Uterus (tissue), 4 donors: ENCODE measurements around the gene SPATA9. TPM values are rescaled to one million over a fixed set of nuclear protein-coding genes. Genes with fewer than 3 reads are reported as not detected.

Experiments
- DNase-seq, 2 donors: peaks; one replicate each; pipeline ENCODE4 v3.0.0-alpha.2; 2019 to 2020
- H3K27ac ChIP-seq, 2 donors: fragments of 200-600 bp; sonication (generic); 1 replicate in 1 of 2; 2 replicates in 1 of 2; pipeline ENCODE4 v1.5.1; 2016 to 2018
- H3K27me3 ChIP-seq, 2 donors: fragments of 200-600 bp; sonication (generic); one replicate each; pipeline ENCODE4 v1.5.1; 2018 to 2019; ENCODE audit warnings: control low read depth in 1 of 2
- H3K36me3 ChIP-seq, 2 donors: fragments of 200-600 bp; sonication (generic); one replicate each; pipeline ENCODE4 v1.5.1; 2019; ENCODE audit warnings: control low read depth in 1 of 2
- H3K4me1 ChIP-seq, 2 donors: fragments of 200-600 bp; sonication (generic); one replicate each; pipeline ENCODE4 v1.5.1; 2018 to 2019; ENCODE audit warnings: control low read depth in 1 of 2
- H3K4me3 ChIP-seq, 2 donors: fragments of 200-600 bp; sonication (generic); 1 replicate in 1 of 2; 2 replicates in 1 of 2; pipeline ENCODE4 v1.5.1; 2018 to 2019; ENCODE audit warnings: mild to moderate bottlenecking in 1 of 2
- H3K9me3 ChIP-seq, 2 donors: fragments of 200-600 bp; sonication (generic); one replicate each; pipeline ENCODE4 v1.5.1; 2019; ENCODE audit warnings: control low read depth in 1 of 2
- POLR2A ChIP-seq, 2 donors: fragments of 450-650 bp; IDR thresholded peaks; one replicate each; pipeline ENCODE4 v1.6.1; 2016; ENCODE audit warnings: antibody characterized with exemption in 2 of 2, mild to moderate bottlenecking in 1 of 2, moderate library complexity in 1 of 2
- intact Hi-C: fragments of 100-400 bp; cut with DNase I; formaldehyde crosslinking; loops from one replicate; pipeline ENCODE4 v1.15.1; 2023; ENCODE audit warnings: low total_unique reads
- total RNA-seq, 4 donors: library from RNA; depleted of rRNA in 3 of 4; stranded (reverse); fragments of >200 nt in 3 of 4; gene quantifications; one replicate each; pipeline versions ENCODE4 v1.1.0 to v1.2.4, GENCODE V29; 2014 to 2023
- TF ChIP-seq, protein P1 (sequence below), 4 experiments: fragments of 200-600 bp in 2 of 4; fragments of 450-650 bp in 2 of 4; sonication (generic) in 2 of 4; IDR thresholded peaks; one replicate each; pipeline ENCODE4 v1.5.1; 2016 to 2019; ENCODE audit warnings: antibody characterized with exemption in 4 of 4, mild to moderate bottlenecking in 2 of 4, moderate library complexity in 1 of 4
- donor health status: DM: yes; HTN: yes; CAD: no.

SPATA9 gene
- total RNA-seq, 4 donors from 2014 or later: 0.34 to 1.6 TPM; not detected in 2

DNA sequence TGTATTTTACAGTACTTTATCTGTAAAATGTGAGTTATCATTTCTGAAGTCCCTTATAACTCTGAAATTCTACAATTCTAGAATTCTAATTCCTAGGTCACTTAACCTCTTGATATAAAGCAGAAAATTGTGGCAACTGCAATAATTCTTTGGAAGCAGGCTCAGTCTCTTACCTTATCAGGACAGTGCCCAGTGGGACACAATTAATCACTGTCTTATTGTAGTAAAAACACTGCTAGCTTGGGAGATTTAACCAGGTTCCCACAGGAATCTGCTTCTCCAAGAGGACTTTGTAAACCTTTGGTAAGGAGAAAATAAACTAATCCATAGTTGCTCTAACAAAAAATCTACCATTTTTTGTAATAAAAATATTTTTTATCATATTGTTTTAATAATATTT is 18.3 kb upstream of the SPATA9 start:
- Histone ChIP-seq H3K36me3 (no peaks in the 10 kb centered on the region), H3K4me1 (no peaks in the 10 kb centered on the region), H3K9me3 (no peaks in the 10 kb centered on the region), H3K4me3 (no peak overlapping the region), H3K27me3 (no peaks in the 10 kb centered on the region), H3K27ac (no peak overlapping the region)
- TF ChIP-seq, protein P1, sequence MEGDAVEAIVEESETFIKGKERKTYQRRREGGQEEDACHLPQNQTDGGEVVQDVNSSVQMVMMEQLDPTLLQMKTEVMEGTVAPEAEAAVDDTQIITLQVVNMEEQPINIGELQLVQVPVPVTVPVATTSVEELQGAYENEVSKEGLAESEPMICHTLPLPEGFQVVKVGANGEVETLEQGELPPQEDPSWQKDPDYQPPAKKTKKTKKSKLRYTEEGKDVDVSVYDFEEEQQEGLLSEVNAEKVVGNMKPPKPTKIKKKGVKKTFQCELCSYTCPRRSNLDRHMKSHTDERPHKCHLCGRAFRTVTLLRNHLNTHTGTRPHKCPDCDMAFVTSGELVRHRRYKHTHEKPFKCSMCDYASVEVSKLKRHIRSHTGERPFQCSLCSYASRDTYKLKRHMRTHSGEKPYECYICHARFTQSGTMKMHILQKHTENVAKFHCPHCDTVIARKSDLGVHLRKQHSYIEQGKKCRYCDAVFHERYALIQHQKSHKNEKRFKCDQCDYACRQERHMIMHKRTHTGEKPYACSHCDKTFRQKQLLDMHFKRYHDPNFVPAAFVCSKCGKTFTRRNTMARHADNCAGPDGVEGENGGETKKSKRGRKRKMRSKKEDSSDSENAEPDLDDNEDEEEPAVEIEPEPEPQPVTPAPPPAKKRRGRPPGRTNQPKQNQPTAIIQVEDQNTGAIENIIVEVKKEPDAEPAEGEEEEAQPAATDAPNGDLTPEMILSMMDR (IDR thresholded peaks at IDR 0.05): no peak
- TF ChIP-seq POLR2A (IDR thresholded peaks at IDR 0.05): no peak
- DNase-seq: no peak
- intact Hi-C loops: no loop called here

- Histone ChIP-seq H3K27me3 (no peaks in the 10 kb centered on the region), H3K27ac (no peak overlapping the region), H3K9me3 (no peaks in the 10 kb centered on the region), H3K4me1 (no peaks in the 10 kb centered on the region), H3K4me3 (no peak overlapping the region), H3K36me3 (no peaks in the 10 kb centered on the region)
- no peak for TF ChIP-seq POLR2A (IDR thresholded peaks at IDR 0.05)
- TF ChIP-seq, protein P1 (IDR thresholded peaks at IDR 0.05): no peak
- intact Hi-C loops: no loop called here
- no peak for DNase-seq
These were observed 16.5 kb upstream of the SPATA9 start for GRCh38 chr5:95699337-95699736.

DNA sequence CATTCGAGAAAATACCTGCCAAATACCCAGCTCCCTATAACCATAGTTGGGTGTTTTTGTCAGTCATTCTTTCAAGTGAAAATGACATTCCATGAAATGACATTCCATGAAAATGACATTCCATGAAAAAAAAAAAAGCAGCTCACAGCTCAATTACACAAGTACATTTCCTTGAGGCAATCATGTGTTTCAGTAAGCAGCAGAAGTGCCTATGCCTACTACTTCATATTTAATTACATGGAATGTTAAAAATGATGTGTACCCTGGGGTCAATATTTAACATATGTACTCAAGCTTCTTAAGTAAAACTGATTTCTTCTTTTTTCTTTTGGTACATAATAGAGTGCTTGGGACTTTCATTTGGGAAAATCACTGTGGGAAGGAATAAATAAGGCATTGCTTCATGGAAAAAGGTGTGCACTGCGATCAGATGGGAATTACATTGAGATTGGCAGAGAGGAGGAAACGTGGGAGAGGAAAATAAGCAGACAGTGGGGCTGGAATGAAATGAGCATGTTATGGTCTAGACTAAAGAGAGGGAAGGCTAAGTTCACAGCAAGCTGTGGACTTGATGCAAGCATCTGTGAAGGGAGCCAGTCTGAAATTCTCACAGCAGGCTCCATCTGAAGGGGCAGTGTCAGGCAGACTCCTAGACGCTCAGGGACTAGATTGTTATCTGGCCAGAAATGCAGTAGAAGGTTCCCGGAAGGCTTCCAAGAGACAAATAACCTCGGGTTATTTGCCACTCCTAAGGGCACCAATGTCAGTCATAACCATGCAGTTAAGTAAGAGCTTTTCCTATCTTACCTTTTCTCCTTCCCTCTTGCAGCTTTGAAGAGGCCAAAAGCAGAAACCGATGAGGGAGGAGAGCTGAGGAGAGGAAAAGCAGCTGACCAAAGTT is 15.2 kb upstream of the SPATA9 start:
- intact Hi-C loops: no loop called here
- H3K9me3 ChIP-seq: no peaks in the 10 kb centered on the region
- H3K27ac ChIP-seq: no peak overlapping the region

GRCh38 chr5:95690333-95690732 is 7.5 kb upstream of the SPATA9 start:
- H3K4me1 ChIP-seq: no peaks in the 10 kb centered on the region
- intact Hi-C loops: no loop called here
- no peaks in the 10 kb centered on the region for H3K27me3 ChIP-seq
- no peak overlapping the region for H3K4me3 ChIP-seq
- no peak for TF ChIP-seq POLR2A (IDR thresholded peaks at IDR 0.05)
- TF ChIP-seq, protein P1 (IDR thresholded peaks at IDR 0.05): no peak
- no peaks in the 10 kb centered on the region for H3K36me3 ChIP-seq
- H3K27ac ChIP-seq: no peak overlapping the region
- DNase-seq: no peak
- no peaks in the 10 kb centered on the region for H3K9me3 ChIP-seq

More for the DNA sequence above, 15.2 kb upstream of the SPATA9 start:
- Histone ChIP-seq H3K27me3 (no peaks in the 10 kb centered on the region), H3K4me3 (no peak overlapping the region), H3K4me1 (no peaks in the 10 kb centered on the region), H3K36me3 (no peaks in the 10 kb centered on the region)
- DNase-seq: no peak
- no peak for TF ChIP-seq POLR2A (IDR thresholded peaks at IDR 0.05)

GRCh38 chr5:95689680-95690079 is 6.9 kb upstream of the SPATA9 start:
- H3K9me3 ChIP-seq: no peaks in the 10 kb centered on the region
- no peak overlapping the region for H3K4me3 ChIP-seq
- intact Hi-C loops: no loop called here
- no peak overlapping the region for H3K27ac ChIP-seq
- TF ChIP-seq POLR2A (IDR thresholded peaks at IDR 0.05): no peak
- TF ChIP-seq, protein P1 (IDR thresholded peaks at IDR 0.05): no peak
- DNase-seq: no peak
- no peaks in the 10 kb centered on the region for H3K4me1 ChIP-seq
- no peaks in the 10 kb centered on the region for H3K36me3 ChIP-seq
- no peaks in the 10 kb centered on the region for H3K27me3 ChIP-seq
